ENCODE results near the gene ARHGEF39.

- TF ChIP-seq CTCF (IDR thresholded peaks at IDR 0.05): no peak
- no peak for TF ChIP-seq POLR2A (IDR thresholded peaks at IDR 0.05)
Observed at GRCh38 chr9:35615981-35616680, 48.9 kb downstream of the ARHGEF39 start.
